GM12878 (cell line): ENCODE measurements around the gene ZNF341. TPM values are rescaled to one million over a fixed set of nuclear protein-coding genes. Genes with fewer than 3 reads are reported as not detected.

Experiments
- ATAC-seq: fragments of 200-7000 bp; cut with Tn5 transposase; 3 replicates; pipeline ENCODE4 v1.9.1; 2020; ENCODE audit warnings: mild to moderate bottlenecking, moderate library complexity
- BruUV-seq: library from RNA; stranded (reverse); fragments of 400-500 nt; replicated peaks from 2 replicates; lab custom pipeline; 2021; lab: Mats Ljungman, UMichigan
- CTCF ChIA-PET: fragments of 300-600 bp; sonication (Branson Sonifier 250); formaldehyde crosslinking; extraction: SDS; loops from one replicate; lab custom pipeline; 2021; ENCODE audit warnings: inconsistent platforms; lab: Yijun Ruan, JAX
- POLR2A ChIA-PET: fragments of 350-600 bp; formaldehyde crosslinking; extraction: SDS; loops from one replicate; lab custom pipeline; 2021; ENCODE audit warnings: inconsistent platforms; lab: Charles Lee
- RAD21 ChIA-PET: fragments of 300-600 bp; sonication (Branson Sonifier 250); formaldehyde crosslinking; loops from one replicate; lab custom pipeline; 2023; ENCODE audit warnings: antibody characterized with exemption; ENCODE audit not compliant: unreplicated experiment; lab: Charles Lee
- SMC1A ChIA-PET: fragments of 300-600 bp; sonication (Branson Sonifier 250); formaldehyde crosslinking; loops from one replicate; lab custom pipeline; 2023; ENCODE audit not compliant: unreplicated experiment, uncharacterized antibody; lab: Charles Lee
- DNase-seq: peaks from one replicate; pipeline ENCODE4 v3.0.0-alpha.2; 2011; ENCODE audit warnings: low read depth, low spot score
- FAIRE-seq: peaks from 3 replicates; lab custom pipeline; 2011; peaks lifted over from hg19 to GRCh38; lab: Jason Lieb, UNC
- H2AFZ ChIP-seq: 2 replicates; pipeline ENCODE4 v1.6.0; 2011; ENCODE audit warnings: low read depth, low read length, control low read depth; ENCODE audit not compliant: control insufficient read depth
- H3K27ac ChIP-seq: 2 replicates; pipeline ENCODE4 v1.5.1; 2011; ENCODE audit warnings: control low read depth; ENCODE audit not compliant: control insufficient read depth, insufficient read depth
- H3K27me3 ChIP-seq, 2 experiments: replicated peaks in 1 of 2; 2 replicates each; pipeline versions ENCODE4 v1.6.0 to v1.6.1; 2011; ENCODE audit warnings: low read length in 1 of 2; ENCODE audit not compliant: control insufficient read depth in 2 of 2, insufficient read depth in 2 of 2
- H3K36me3 ChIP-seq, 2 experiments: 2 replicates each; pipeline ENCODE4 v1.5.1; 2011; ENCODE audit warnings: low read length in 1 of 2; ENCODE audit not compliant: control insufficient read depth in 2 of 2, insufficient read depth in 2 of 2
- H3K4me1 ChIP-seq: 2 replicates; pipeline ENCODE4 v1.6.1; 2011; ENCODE audit warnings: mild to moderate bottlenecking, low read length, moderate library complexity, mixed read lengths; ENCODE audit not compliant: control insufficient read depth, insufficient read depth
- H3K4me2 ChIP-seq: 2 replicates; pipeline ENCODE4 v1.6.0; 2011; ENCODE audit warnings: control low read depth; ENCODE audit not compliant: control insufficient read depth, insufficient read depth
- H3K4me3 ChIP-seq: fragments of 200-600 bp; sonication (generic); 2 replicates; pipeline ENCODE4 v1.5.1; 2016
- H3K79me2 ChIP-seq: 2 replicates; pipeline ENCODE4 v1.6.0; 2011; ENCODE audit warnings: low read length; ENCODE audit not compliant: control insufficient read depth, insufficient read depth
- H3K9ac ChIP-seq: 2 replicates; pipeline ENCODE4 v1.8.0; 2011; ENCODE audit warnings: low read length, control low read depth, mixed read lengths; ENCODE audit not compliant: control insufficient read depth, insufficient read depth
- H3K9me3 ChIP-seq: replicated peaks from 3 replicates; pipeline ENCODE4 v1.5.1; 2011; ENCODE audit warnings: mild to moderate bottlenecking, low read length; ENCODE audit not compliant: control insufficient read depth, insufficient read depth
- H4K20me1 ChIP-seq: 2 replicates; pipeline ENCODE4 v1.6.0; 2011; ENCODE audit not compliant: control insufficient read depth, insufficient read depth
- BMI1 ChIP-seq: fragments of 450-650 bp; IDR thresholded peaks from 2 replicates; pipeline ENCODE4 v1.6.1; 2016; ENCODE audit warnings: mild to moderate bottlenecking, moderate library complexity, borderline replicate concordance
- FOS ChIP-seq: IDR thresholded peaks from 3 replicates; pipeline ENCODE4 v1.6.1; 2011; ENCODE audit warnings: borderline replicate concordance; ENCODE audit not compliant: insufficient read length; ENCODE audit errors: extremely low read depth
- PAX5 ChIP-seq: IDR thresholded peaks from 2 replicates; pipeline ENCODE4 v1.6.1; 2011; ENCODE audit warnings: low read depth, low read length, borderline replicate concordance
- RFX5 ChIP-seq: IDR thresholded peaks from 2 replicates; pipeline ENCODE4 v1.6.1; 2011; ENCODE audit warnings: low read depth, low read length, improper control_type of control experiment
- SIN3A ChIP-seq: IDR thresholded peaks from 2 replicates; pipeline ENCODE4 v1.6.1; 2012; ENCODE audit warnings: low read depth, low read length, improper control_type of control experiment
- SMARCA5 ChIP-seq: fragments of 450-650 bp; IDR thresholded peaks from 2 replicates; pipeline ENCODE4 v1.6.1; 2017; ENCODE audit warnings: mild to moderate bottlenecking
- STAT3 ChIP-seq: IDR thresholded peaks from 2 replicates; pipeline ENCODE4 v1.6.1; 2011; ENCODE audit warnings: low read depth, low read length, improper control_type of control experiment
- WGBS: methylation state at CpG from one replicate; pipeline ENCODE4 v1.1.6; 2016; ENCODE audit warnings: low lambda C conversion rate; ENCODE audit not compliant: insufficient replicate concordance, insufficient coverage; ENCODE audit errors: missing lambda C conversion rate; 5-methylcytosine and 5-hydroxymethylcytosine counted together
- in situ Hi-C: fragments of 300-500 bp; cut with MboI; formaldehyde crosslinking; loops from 9 replicates; pipeline ENCODE4 v1.14.3; 2018; ENCODE audit warnings: mixed read lengths
- intact Hi-C: fragments of 100-400 bp; cut with micrococcal nuclease; formaldehyde crosslinking; loops from one replicate; pipeline ENCODE4 v1.14.2; 2022; ENCODE audit not compliant: unreplicated experiment
- polyA plus RNA-seq, 11 experiments: library from polyadenylated mRNA; depleted of rRNA in 4 of 11; unstranded in 6 of 11; stranded (reverse) in 5 of 11; fragments of >200 nt; fragmentation: Nextera tagmentation in 4 of 11; fragmentation: Illumina TruSeq in 1 of 11; extraction: Ambion mirVana in 4 of 11; extraction: Trizol in 1 of 11; gene quantifications; 1 replicate in 1 of 11; 2 replicates in 10 of 11; pipeline versions ENCODE4 v1.2.1 to v1.2.3, GENCODE V29; 2011 to 2016; ENCODE audit warnings: inconsistent platforms in 2 of 11, missing spikeins in 2 of 11, low read depth in 1 of 11
- total RNA-seq, 4 experiments: library from RNA; depleted of rRNA in 3 of 4; stranded (reverse); fragments of >200 nt in 3 of 4; fragmentation: Illumina TruSeq in 1 of 4; extraction: Trizol in 1 of 4; gene quantifications; 2 replicates each; pipeline versions ENCODE4 v1.2.1 to v1.2.3, GENCODE V29; 2013 to 2021
- TF ChIP-seq, protein P1 (sequence below): fragments of 450-650 bp; IDR thresholded peaks from 2 replicates; pipeline ENCODE4 v1.6.1; 2016; ENCODE audit warnings: mild to moderate bottlenecking
- TF ChIP-seq, protein P2 (sequence below): IDR thresholded peaks from 2 replicates; pipeline ENCODE4 v1.6.1; 2012; ENCODE audit warnings: low read depth, low read length, improper control_type of control experiment
- TF ChIP-seq, protein P3 (sequence below): IDR thresholded peaks from 2 replicates; pipeline ENCODE4 v1.6.1; 2012; ENCODE audit warnings: improper control_type of control experiment, low read depth, low read length; ENCODE audit not compliant: insufficient replicate concordance

The ZNF341 gene
- total and polyA plus RNA-seq, 10 of the 15 experiments (the other 5 are each of a cell fraction or from before 2014, with no cell fraction given) = 0.18 to 5.0 (median 2.6) TPM

DNA sequence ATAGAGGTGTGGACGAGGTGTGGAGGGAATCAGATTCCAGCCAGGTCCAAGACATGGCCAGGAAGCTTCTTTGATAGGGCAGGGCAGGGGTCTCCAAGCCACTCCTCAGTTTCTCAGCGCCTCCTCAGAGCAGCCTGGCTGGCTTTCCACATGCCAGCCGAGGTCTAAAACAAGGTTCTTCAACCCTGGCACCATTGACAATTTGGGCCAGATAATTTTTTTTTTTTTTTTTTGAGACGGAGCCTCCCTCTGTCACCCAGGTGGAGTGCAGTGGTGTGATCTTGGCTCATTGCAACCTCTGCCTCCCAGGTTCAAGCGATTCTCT lies 58.0 kb downstream of the ZNF341 start:
- H3K9ac ChIP-seq = no peak overlapping the region
- no peak overlapping the region for H3K27ac ChIP-seq
- no peak overlapping the region for H3K4me2 ChIP-seq
- in situ Hi-C loops (no loop called here), intact Hi-C loops (loop anchor here (5.0 kb wide), 1 partner anchor 337 kb away; no protein-coding TSS in a partner anchor)
- no peak for DNase-seq
- H3K79me2 ChIP-seq = no peaks in the 10 kb centered on the region
- no peaks in the 10 kb centered on the region for H3K27me3 ChIP-seq
- H3K4me3 ChIP-seq = no peak overlapping the region
- CTCF ChIA-PET = interaction anchor here (0.6 to 1.0 kb wide), 3 partner anchors 22 to 69 kb away, joined by 3 to 4 read pairs (median 3); no protein-coding TSS in a partner anchor
- H4K20me1 ChIP-seq = no peaks in the 10 kb centered on the region
- no TSS peak for BruUV-seq
- SMC1A ChIA-PET = interaction anchor here (0.5 kb wide), 1 partner anchor 313 kb away, joined by 3 read pairs; no protein-coding TSS in a partner anchor
- no peak for TF ChIP-seq STAT3
- TF ChIP-seq, protein P1, sequence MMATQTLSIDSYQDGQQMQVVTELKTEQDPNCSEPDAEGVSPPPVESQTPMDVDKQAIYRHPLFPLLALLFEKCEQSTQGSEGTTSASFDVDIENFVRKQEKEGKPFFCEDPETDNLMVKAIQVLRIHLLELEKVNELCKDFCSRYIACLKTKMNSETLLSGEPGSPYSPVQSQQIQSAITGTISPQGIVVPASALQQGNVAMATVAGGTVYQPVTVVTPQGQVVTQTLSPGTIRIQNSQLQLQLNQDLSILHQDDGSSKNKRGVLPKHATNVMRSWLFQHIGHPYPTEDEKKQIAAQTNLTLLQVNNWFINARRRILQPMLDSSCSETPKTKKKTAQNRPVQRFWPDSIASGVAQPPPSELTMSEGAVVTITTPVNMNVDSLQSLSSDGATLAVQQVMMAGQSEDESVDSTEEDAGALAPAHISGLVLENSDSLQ = no peak
- TF ChIP-seq SIN3A = no peak
- no peak for TF ChIP-seq SMARCA5
- TF ChIP-seq PAX5 = no peak
- TF ChIP-seq, protein P2, sequence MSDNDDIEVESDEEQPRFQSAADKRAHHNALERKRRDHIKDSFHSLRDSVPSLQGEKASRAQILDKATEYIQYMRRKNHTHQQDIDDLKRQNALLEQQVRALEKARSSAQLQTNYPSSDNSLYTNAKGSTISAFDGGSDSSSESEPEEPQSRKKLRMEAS = no peak
- no peaks in the 10 kb centered on the region for H3K9me3 ChIP-seq
- POLR2A ChIA-PET = no interaction called here
- ATAC-seq = no peak
- no peak overlapping the region for H2AFZ ChIP-seq
- FAIRE-seq = no peak
- H3K36me3 ChIP-seq = no peaks in the 10 kb centered on the region
- 78% methylated on average over 5 of the region's 5 CpGs for WGBS
- H3K4me1 ChIP-seq = peaks cover 10% of the 10 kb centered on the region
- RAD21 ChIA-PET = interaction anchor here (0.6 kb wide), 1 partner anchor 26 kb away, joined by 4 read pairs; no protein-coding TSS in a partner anchor

DNA sequence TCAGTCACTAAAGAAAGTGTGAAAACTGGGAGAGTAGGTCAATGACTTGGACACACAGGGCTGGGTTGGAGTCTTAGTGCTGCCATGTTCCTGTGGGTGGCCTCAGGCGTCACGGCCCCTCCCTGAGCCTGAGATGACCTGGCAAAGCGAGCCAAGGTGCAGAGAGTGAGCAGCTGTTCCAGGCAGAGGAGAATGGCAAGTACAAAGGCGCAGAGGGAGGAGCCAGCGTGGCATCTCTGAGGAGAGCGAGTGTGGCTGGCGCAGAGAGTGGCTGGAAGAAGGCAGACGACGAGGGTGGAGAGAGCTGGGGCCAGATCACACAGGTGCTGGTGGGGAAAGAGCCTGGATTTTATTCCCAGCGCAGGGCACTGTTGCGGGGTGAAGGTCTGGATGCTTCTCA lies 58.8 kb downstream of the ZNF341 start:
- no peaks in the 10 kb centered on the region for H3K79me2 ChIP-seq
- in situ Hi-C loops = no loop called here
- H3K9ac ChIP-seq = no peak overlapping the region
- H3K4me3 ChIP-seq = no peak overlapping the region
- DNase-seq (no peak), ATAC-seq (no peak), FAIRE-seq (no peak)
- ChIA-PET CTCF (interaction anchor here (1.5 to 4.1 kb wide), 4 partner anchors 8 to 48 kb away, joined by 3 to 16 read pairs (median 12); no protein-coding TSS in a partner anchor), POLR2A (no interaction called here), SMC1A (no interaction called here), RAD21 (no interaction called here)
- no peak overlapping the region for H2AFZ ChIP-seq
- H3K4me1 ChIP-seq = peaks cover 7% of the 10 kb centered on the region
- no peaks in the 10 kb centered on the region for H3K27me3 ChIP-seq
- TF ChIP-seq RFX5 (no peak), BMI1 (no peak), FOS (no peak)
- TF ChIP-seq, protein P3, sequence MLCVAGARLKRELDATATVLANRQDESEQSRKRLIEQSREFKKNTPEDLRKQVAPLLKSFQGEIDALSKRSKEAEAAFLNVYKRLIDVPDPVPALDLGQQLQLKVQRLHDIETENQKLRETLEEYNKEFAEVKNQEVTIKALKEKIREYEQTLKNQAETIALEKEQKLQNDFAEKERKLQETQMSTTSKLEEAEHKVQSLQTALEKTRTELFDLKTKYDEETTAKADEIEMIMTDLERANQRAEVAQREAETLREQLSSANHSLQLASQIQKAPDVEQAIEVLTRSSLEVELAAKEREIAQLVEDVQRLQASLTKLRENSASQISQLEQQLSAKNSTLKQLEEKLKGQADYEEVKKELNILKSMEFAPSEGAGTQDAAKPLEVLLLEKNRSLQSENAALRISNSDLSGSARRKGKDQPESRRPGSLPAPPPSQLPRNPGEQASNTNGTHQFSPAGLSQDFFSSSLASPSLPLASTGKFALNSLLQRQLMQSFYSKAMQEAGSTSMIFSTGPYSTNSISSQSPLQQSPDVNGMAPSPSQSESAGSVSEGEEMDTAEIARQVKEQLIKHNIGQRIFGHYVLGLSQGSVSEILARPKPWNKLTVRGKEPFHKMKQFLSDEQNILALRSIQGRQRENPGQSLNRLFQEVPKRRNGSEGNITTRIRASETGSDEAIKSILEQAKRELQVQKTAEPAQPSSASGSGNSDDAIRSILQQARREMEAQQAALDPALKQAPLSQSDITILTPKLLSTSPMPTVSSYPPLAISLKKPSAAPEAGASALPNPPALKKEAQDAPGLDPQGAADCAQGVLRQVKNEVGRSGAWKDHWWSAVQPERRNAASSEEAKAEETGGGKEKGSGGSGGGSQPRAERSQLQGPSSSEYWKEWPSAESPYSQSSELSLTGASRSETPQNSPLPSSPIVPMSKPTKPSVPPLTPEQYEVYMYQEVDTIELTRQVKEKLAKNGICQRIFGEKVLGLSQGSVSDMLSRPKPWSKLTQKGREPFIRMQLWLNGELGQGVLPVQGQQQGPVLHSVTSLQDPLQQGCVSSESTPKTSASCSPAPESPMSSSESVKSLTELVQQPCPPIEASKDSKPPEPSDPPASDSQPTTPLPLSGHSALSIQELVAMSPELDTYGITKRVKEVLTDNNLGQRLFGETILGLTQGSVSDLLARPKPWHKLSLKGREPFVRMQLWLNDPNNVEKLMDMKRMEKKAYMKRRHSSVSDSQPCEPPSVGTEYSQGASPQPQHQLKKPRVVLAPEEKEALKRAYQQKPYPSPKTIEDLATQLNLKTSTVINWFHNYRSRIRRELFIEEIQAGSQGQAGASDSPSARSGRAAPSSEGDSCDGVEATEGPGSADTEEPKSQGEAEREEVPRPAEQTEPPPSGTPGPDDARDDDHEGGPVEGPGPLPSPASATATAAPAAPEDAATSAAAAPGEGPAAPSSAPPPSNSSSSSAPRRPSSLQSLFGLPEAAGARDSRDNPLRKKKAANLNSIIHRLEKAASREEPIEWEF = no peak
- 87% methylated on average over 9 of the region's 11 CpGs for WGBS
- no peaks in the 10 kb centered on the region for H3K36me3 ChIP-seq
- no peaks in the 10 kb centered on the region for H3K9me3 ChIP-seq
- no TSS peak for BruUV-seq
- H4K20me1 ChIP-seq = no peaks in the 10 kb centered on the region
- no peak overlapping the region for H3K4me2 ChIP-seq
- intact Hi-C loops = loop anchor here (5.0 kb wide), 1 partner anchor 337 kb away; no protein-coding TSS in a partner anchor
- no peak overlapping the region for H3K27ac ChIP-seq
